Panc1 (cell line): ENCODE measurements around the gene CDX1. TPM values are rescaled to one million over a fixed set of nuclear protein-coding genes. Genes with fewer than 3 reads are reported as not detected.

Experiments
- ATAC-seq: fragments of 200-7000 bp; cut with Tn5 transposase; 2 replicates; pipeline ENCODE4 v1.9.1; 2020; ENCODE audit warnings: mild to moderate bottlenecking, moderate library complexity
- BruUV-seq: library from RNA; stranded (reverse); fragments of 400-500 nt; replicated peaks from 2 replicates; lab custom pipeline; 2021; lab: Mats Ljungman, UMichigan
- CTCF ChIA-PET: fragments of 300-600 bp; sonication (Branson Sonifier 250); formaldehyde crosslinking; loops from one replicate; lab custom pipeline; 2022; ENCODE audit warnings: antibody characterized with exemption; lab: Charles Lee
- POLR2A ChIA-PET: fragments of 300-600 bp; sonication (Branson Sonifier 250); formaldehyde crosslinking; loops from one replicate; lab custom pipeline; 2022; ENCODE audit warnings: antibody characterized with exemption; lab: Charles Lee
- DNase-seq: peaks from one replicate; pipeline ENCODE4 v3.0.0-alpha.2; 2010; ENCODE audit warnings: low read depth, low spot score
- H3K27ac ChIP-seq: 2 replicates; pipeline ENCODE4 v1.5.1; 2011; ENCODE audit warnings: mild to moderate bottlenecking, low read length, inconsistent platforms
- H3K27me3 ChIP-seq: fragments of 200-500 bp; sonication (Bioruptor generic); 2 replicates; pipeline ENCODE4 v1.6.0; 2014; ENCODE audit warnings: low read length, inconsistent platforms; ENCODE audit not compliant: control insufficient read depth, insufficient read depth
- H3K36me3 ChIP-seq: fragments of 200-500 bp; sonication (Bioruptor generic); 2 replicates; pipeline ENCODE4 v1.5.1; 2014; ENCODE audit warnings: inconsistent platforms, mild to moderate bottlenecking, low read length, moderate library complexity; ENCODE audit not compliant: control insufficient read depth, insufficient read depth
- H3K4me1 ChIP-seq: 2 replicates; pipeline ENCODE4 v1.5.1; 2011; ENCODE audit warnings: inconsistent platforms, mild to moderate bottlenecking, low read length, moderate library complexity; ENCODE audit not compliant: control insufficient read depth, insufficient read depth
- H3K4me3 ChIP-seq, 2 experiments: 2 replicates each; pipeline ENCODE4 v1.5.1; 2011 to 2012; ENCODE audit warnings: low read depth in 2 of 2, low read length in 2 of 2, mild to moderate bottlenecking in 2 of 2, inconsistent platforms in 1 of 2, moderate library complexity in 1 of 2
- H3K9me3 ChIP-seq: fragments of 200-500 bp; sonication (Bioruptor generic); 2 replicates; pipeline ENCODE4 v1.5.1; 2014; ENCODE audit warnings: low read depth, mild to moderate bottlenecking, inconsistent platforms, low read length, moderate library complexity; ENCODE audit not compliant: control insufficient read depth, insufficient read depth
- CTCF ChIP-seq: fragments of 450-650 bp; IDR thresholded peaks from 2 replicates; pipeline ENCODE4 v1.5.1; 2017; ENCODE audit warnings: mild to moderate bottlenecking
- POLR2AphosphoS5 ChIP-seq: IDR thresholded peaks from 2 replicates; pipeline ENCODE4 v1.6.1; 2012; ENCODE audit warnings: mild to moderate bottlenecking, low read depth, low read length, moderate library complexity
- SIN3A ChIP-seq: IDR thresholded peaks from 2 replicates; pipeline ENCODE4 v1.6.1; 2012; ENCODE audit warnings: low read depth, mild to moderate bottlenecking, low read length, moderate library complexity, borderline replicate concordance; ENCODE audit not compliant: insufficient read depth
- TCF7L2 ChIP-seq: IDR thresholded peaks from 2 replicates; pipeline ENCODE4 v1.6.1; 2011; ENCODE audit warnings: mild to moderate bottlenecking, low read depth, low read length, inconsistent platforms
- in situ Hi-C: cut with HindIII; loops from 2 replicates; pipeline ENCODE4 v1.10.0; 2016; ENCODE audit warnings: low sequenced_read_pairs, low pct_unique_long_range_greater_than_20kb
- intact Hi-C: fragments of 100-400 bp; cut with micrococcal nuclease; formaldehyde crosslinking; loops from one replicate; pipeline ENCODE4 v1.10.0; 2022; ENCODE audit not compliant: unreplicated experiment
- total RNA-seq: library from RNA; stranded (reverse); gene quantifications from one replicate; pipeline ENCODE4 v1.2.1, GENCODE V29; 2021; ENCODE audit not compliant: unreplicated experiment
- TF ChIP-seq, protein P1 (sequence below), 2 experiments: IDR thresholded peaks; 2 replicates each; pipeline ENCODE4 v1.6.1; 2011 to 2012; ENCODE audit warnings: low read depth in 2 of 2, control low read depth in 1 of 2, low read length in 1 of 2, mild to moderate bottlenecking in 1 of 2, moderate library complexity in 1 of 2; ENCODE audit not compliant: insufficient read depth in 1 of 2

CDX1 gene
- total RNA-seq, 1 experiment from 2014 or later, result not detected

- POLR2A ChIA-PET, result no interaction called here
- DNase-seq (no peak), ATAC-seq (no peak)
- H3K4me3 ChIP-seq, result no peak overlapping the region
- no peaks in the 10 kb centered on the region for H3K27me3 ChIP-seq
- in situ Hi-C loops (no loop called here), intact Hi-C loops (no loop called here)
- H3K36me3 ChIP-seq, result no peaks in the 10 kb centered on the region
- H3K27ac ChIP-seq, result no peak overlapping the region
- H3K4me1 ChIP-seq, result no peaks in the 10 kb centered on the region
- CTCF ChIA-PET, result no interaction called here
- no peaks in the 10 kb centered on the region for H3K9me3 ChIP-seq
- no peak for TF ChIP-seq CTCF
- no peak for TF ChIP-seq POLR2AphosphoS5
- no peak for TF ChIP-seq SIN3A
- TF ChIP-seq, protein P1, sequence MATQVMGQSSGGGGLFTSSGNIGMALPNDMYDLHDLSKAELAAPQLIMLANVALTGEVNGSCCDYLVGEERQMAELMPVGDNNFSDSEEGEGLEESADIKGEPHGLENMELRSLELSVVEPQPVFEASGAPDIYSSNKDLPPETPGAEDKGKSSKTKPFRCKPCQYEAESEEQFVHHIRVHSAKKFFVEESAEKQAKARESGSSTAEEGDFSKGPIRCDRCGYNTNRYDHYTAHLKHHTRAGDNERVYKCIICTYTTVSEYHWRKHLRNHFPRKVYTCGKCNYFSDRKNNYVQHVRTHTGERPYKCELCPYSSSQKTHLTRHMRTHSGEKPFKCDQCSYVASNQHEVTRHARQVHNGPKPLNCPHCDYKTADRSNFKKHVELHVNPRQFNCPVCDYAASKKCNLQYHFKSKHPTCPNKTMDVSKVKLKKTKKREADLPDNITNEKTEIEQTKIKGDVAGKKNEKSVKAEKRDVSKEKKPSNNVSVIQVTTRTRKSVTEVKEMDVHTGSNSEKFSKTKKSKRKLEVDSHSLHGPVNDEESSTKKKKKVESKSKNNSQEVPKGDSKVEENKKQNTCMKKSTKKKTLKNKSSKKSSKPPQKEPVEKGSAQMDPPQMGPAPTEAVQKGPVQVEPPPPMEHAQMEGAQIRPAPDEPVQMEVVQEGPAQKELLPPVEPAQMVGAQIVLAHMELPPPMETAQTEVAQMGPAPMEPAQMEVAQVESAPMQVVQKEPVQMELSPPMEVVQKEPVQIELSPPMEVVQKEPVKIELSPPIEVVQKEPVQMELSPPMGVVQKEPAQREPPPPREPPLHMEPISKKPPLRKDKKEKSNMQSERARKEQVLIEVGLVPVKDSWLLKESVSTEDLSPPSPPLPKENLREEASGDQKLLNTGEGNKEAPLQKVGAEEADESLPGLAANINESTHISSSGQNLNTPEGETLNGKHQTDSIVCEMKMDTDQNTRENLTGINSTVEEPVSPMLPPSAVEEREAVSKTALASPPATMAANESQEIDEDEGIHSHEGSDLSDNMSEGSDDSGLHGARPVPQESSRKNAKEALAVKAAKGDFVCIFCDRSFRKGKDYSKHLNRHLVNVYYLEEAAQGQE (IDR thresholded peaks at IDR 0.05; ENCODE audit: insufficient read depth in 1 of 2, low read depth in 2 of 2, low read length in 1 of 2), result no peak
- TF ChIP-seq TCF7L2, result no peak
- BruUV-seq, result no TSS peak
Measured at GRCh38 chr5:150124111-150124557, 42.4 kb upstream of the CDX1 start.

DNA sequence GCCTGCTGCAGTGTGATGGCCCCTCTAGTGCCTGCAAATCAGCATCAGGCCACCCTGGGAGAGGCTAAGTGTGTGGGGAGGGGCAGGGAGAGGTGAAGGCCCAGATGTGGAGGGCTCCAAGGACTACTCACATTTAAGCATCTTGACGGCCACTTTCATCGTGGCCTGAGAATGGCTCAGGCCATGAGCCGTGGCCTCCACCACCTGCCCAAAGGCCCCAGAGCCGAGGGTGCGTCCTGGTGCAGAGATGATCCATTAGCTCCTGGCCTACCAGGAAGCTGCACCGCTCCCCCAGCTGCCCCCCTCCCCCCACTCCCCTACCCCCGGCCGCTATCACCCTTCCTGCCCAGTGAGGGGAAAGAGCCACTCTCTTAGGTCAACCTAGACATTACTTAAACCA, 42.0 kb upstream of the CDX1 start:
- intact Hi-C loops, result no loop called here
- H3K27ac ChIP-seq, result no peak overlapping the region
- no peaks in the 10 kb centered on the region for H3K36me3 ChIP-seq
- no peaks in the 10 kb centered on the region for H3K9me3 ChIP-seq
- ChIA-PET POLR2A (no interaction called here), CTCF (interaction anchor here (0.5 kb wide), 1 partner anchor 293 kb away, joined by 6 read pairs; no protein-coding TSS in a partner anchor)
- ATAC-seq (no peak), DNase-seq (no peak)
- in situ Hi-C loops, result no loop called here
- no peak overlapping the region for H3K4me3 ChIP-seq
- no TSS peak for BruUV-seq
- H3K27me3 ChIP-seq, result no peaks in the 10 kb centered on the region
- no peak for TF ChIP-seq TCF7L2
- TF ChIP-seq CTCF, result no peak
- no peak for TF ChIP-seq POLR2AphosphoS5
- TF ChIP-seq, protein P1 (IDR thresholded peaks at IDR 0.05; ENCODE audit: insufficient read depth in 1 of 2, low read depth in 2 of 2, low read length in 1 of 2), result no peak
- TF ChIP-seq SIN3A, result no peak
- H3K4me1 ChIP-seq, result peaks cover 2% of the 10 kb centered on the region
